IMR-90 (cell line): Measurements from ENCODE around the gene CTBP2. TPM values are rescaled to one million over a fixed set of nuclear protein-coding genes. Genes with fewer than 3 reads are reported as not detected.

Experiments used
- ATAC-seq: fragments of 200-7000 bp; cut with Tn5 transposase; 2 replicates; pipeline ENCODE4 v1.9.1; 2020; ENCODE audit warnings: low read depth, mild to moderate bottlenecking, moderate library complexity
- BruUV-seq: library from RNA; stranded (reverse); fragments of 400-500 nt; replicated peaks from 2 replicates; lab custom pipeline; 2021; lab: Mats Ljungman, UMichigan
- CTCF ChIA-PET: fragments of 300-600 bp; formaldehyde crosslinking; extraction: SDS; loops from one replicate; lab custom pipeline; 2021; ENCODE audit warnings: antibody characterized with exemption; lab: Yijun Ruan, JAX
- POLR2A ChIA-PET: fragments of 300-600 bp; sonication (Branson Sonifier 250); formaldehyde crosslinking; loops from one replicate; lab custom pipeline; 2022; ENCODE audit warnings: antibody characterized with exemption; ENCODE audit not compliant: unreplicated experiment; lab: Charles Lee
- DNase-seq: peaks from one replicate; pipeline ENCODE4 v3.0.0; 2013
- H2AFZ ChIP-seq: replicated peaks from 2 replicates; pipeline ENCODE3; 2013; ENCODE audit warnings: low read length, mild to moderate bottlenecking; ENCODE audit not compliant: poor library complexity
- H2AK5ac ChIP-seq: 2 replicates; pipeline ENCODE4 v1.6.1; 2013; ENCODE audit warnings: low read depth, low read length, inconsistent platforms
- H2AK9ac ChIP-seq: replicated peaks from 2 replicates; pipeline ENCODE3; 2013; ENCODE audit warnings: mild to moderate bottlenecking, low read depth, low read length, moderate library complexity; ENCODE audit not compliant: poor library complexity
- H2BK120ac ChIP-seq: 2 replicates; pipeline ENCODE4 v1.6.1; 2013; ENCODE audit warnings: low read depth, low read length, inconsistent platforms
- H2BK15ac ChIP-seq: 3 replicates; pipeline ENCODE4 v1.6.1; 2013; ENCODE audit warnings: low read depth, low read length, inconsistent platforms
- H2BK20ac ChIP-seq: 2 replicates; pipeline ENCODE4 v1.6.1; 2013; ENCODE audit warnings: low read depth, mild to moderate bottlenecking, inconsistent platforms, low read length, moderate library complexity
- H2BK5ac ChIP-seq: 2 replicates; pipeline ENCODE4 v1.6.1; 2013; ENCODE audit warnings: mild to moderate bottlenecking, low read depth, low read length, inconsistent platforms; ENCODE audit not compliant: poor library complexity, severe bottlenecking
- H3K14ac ChIP-seq: replicated peaks from 2 replicates; pipeline ENCODE4 v1.6.1; 2013; ENCODE audit warnings: low read depth, low read length, inconsistent platforms
- H3K18ac ChIP-seq: 2 replicates; pipeline ENCODE4 v1.6.1; 2013; ENCODE audit warnings: low read depth, low read length, control low read depth
- H3K23ac ChIP-seq: 2 replicates; pipeline ENCODE4 v1.6.1; 2013; ENCODE audit warnings: low read depth, low read length, inconsistent platforms
- H3K27ac ChIP-seq: 2 replicates; pipeline ENCODE4 v1.5.1; 2013; ENCODE audit warnings: mild to moderate bottlenecking, control low read depth, low read length; ENCODE audit not compliant: insufficient read depth
- H3K27me3 ChIP-seq: 2 replicates; pipeline ENCODE4 v1.6.1; 2013; ENCODE audit warnings: low read length; ENCODE audit not compliant: control insufficient read depth, insufficient read depth
- H3K36me3 ChIP-seq: 2 replicates; pipeline ENCODE4 v1.6.1; 2013; ENCODE audit warnings: low read length, mixed read lengths; ENCODE audit not compliant: control insufficient read depth, insufficient read depth
- H3K4ac ChIP-seq: 2 replicates; pipeline ENCODE4 v1.6.1; 2013; ENCODE audit warnings: low read depth, low read length, inconsistent platforms
- H3K4me1 ChIP-seq: 2 replicates; pipeline ENCODE4 v1.6.1; 2013; ENCODE audit warnings: low read length, mixed read lengths; ENCODE audit not compliant: control insufficient read depth, insufficient read depth
- H3K4me2 ChIP-seq: 2 replicates; pipeline ENCODE4 v1.6.1; 2013; ENCODE audit warnings: low read depth, mild to moderate bottlenecking, control low read depth, low read length, moderate library complexity
- H3K4me3 ChIP-seq: 2 replicates; pipeline ENCODE4 v1.5.1; 2013; ENCODE audit warnings: low read depth, mild to moderate bottlenecking, control low read depth, low read length, moderate library complexity; ENCODE audit not compliant: insufficient read depth
- H3K56ac ChIP-seq: 2 replicates; pipeline ENCODE4 v1.6.1; 2013; ENCODE audit warnings: low read length, inconsistent platforms; ENCODE audit not compliant: insufficient read depth; ENCODE audit errors: extremely low read depth
- H3K79me1 ChIP-seq, 2 experiments: 2 replicates each; pipeline ENCODE4 v1.6.1; 2013; ENCODE audit warnings: low read length in 2 of 2, inconsistent platforms in 1 of 2, low read depth in 1 of 2
- H3K9ac ChIP-seq: 2 replicates; pipeline ENCODE4 v1.6.1; 2013; ENCODE audit warnings: low read depth, low read length, control low read depth
- H3K9me1 ChIP-seq: 2 replicates; pipeline ENCODE4 v1.6.1; 2013; ENCODE audit warnings: low read length, inconsistent platforms; ENCODE audit not compliant: insufficient read depth
- H3K9me3 ChIP-seq: 2 replicates; pipeline ENCODE4 v1.6.1; 2013; ENCODE audit warnings: low read length; ENCODE audit not compliant: control insufficient read depth, insufficient read depth
- H4K20me1 ChIP-seq: 2 replicates; pipeline ENCODE4 v1.6.1; 2013; ENCODE audit warnings: low read length, inconsistent platforms; ENCODE audit not compliant: insufficient read depth
- H4K5ac ChIP-seq: 2 replicates; pipeline ENCODE4 v1.6.1; 2013; ENCODE audit warnings: mild to moderate bottlenecking, low read depth, low read length, control low read depth
- H4K8ac ChIP-seq, 2 experiments: 2 replicates each; pipeline ENCODE4 v1.6.1; 2013; ENCODE audit warnings: low read depth in 2 of 2, low read length in 2 of 2, control low read depth in 1 of 2, inconsistent platforms in 1 of 2
- H4K91ac ChIP-seq: 2 replicates; pipeline ENCODE4 v1.6.1; 2013; ENCODE audit warnings: low read depth, low read length, inconsistent platforms; ENCODE audit not compliant: insufficient read depth
- BHLHE40 ChIP-seq: fragments of 150-350 bp; IDR thresholded peaks from 2 replicates; pipeline ENCODE4 v1.6.1; 2016; ENCODE audit warnings: mild to moderate bottlenecking, low read depth, low read length
- CEBPB ChIP-seq: IDR thresholded peaks from 2 replicates; pipeline ENCODE4 v1.6.1; 2012; ENCODE audit warnings: low read depth, low read length, improper control_type of control experiment
- CHD1 ChIP-seq: IDR thresholded peaks from 2 replicates; pipeline ENCODE4 v1.6.1; 2012; ENCODE audit warnings: low read depth, low read length, improper control_type of control experiment
- CTCF ChIP-seq: conservative IDR thresholded peaks from 2 replicates; pipeline ENCODE4 v1.5.1; 2012; ENCODE audit warnings: mild to moderate bottlenecking, low read depth, low read length, improper control_type of control experiment
- FOS ChIP-seq: fragments of 150-350 bp; IDR thresholded peaks from 2 replicates; pipeline ENCODE4 v1.6.1; 2016; ENCODE audit warnings: low read depth, low read length
- MAZ ChIP-seq: IDR thresholded peaks from 2 replicates; pipeline ENCODE4 v1.6.1; 2012; ENCODE audit warnings: low read depth, mild to moderate bottlenecking, low read length, improper control_type of control experiment, moderate library complexity, borderline replicate concordance
- MXI1 ChIP-seq: IDR thresholded peaks from 2 replicates; pipeline ENCODE4 v1.6.1; 2012; ENCODE audit warnings: low read depth, mild to moderate bottlenecking, low read length, moderate library complexity, borderline replicate concordance
- POLR2A ChIP-seq: IDR thresholded peaks from 2 replicates; pipeline ENCODE4 v1.6.1; 2012; ENCODE audit warnings: mild to moderate bottlenecking, low read depth, low read length
- RAD21 ChIP-seq: IDR thresholded peaks from 2 replicates; pipeline ENCODE4 v1.6.1; 2012; ENCODE audit warnings: low read length, improper control_type of control experiment
- RFX5 ChIP-seq: IDR thresholded peaks from 2 replicates; pipeline ENCODE4 v1.8.0; 2012; ENCODE audit warnings: low read depth, mild to moderate bottlenecking, low read length, moderate library complexity
- SMC3 ChIP-seq: fragments of 150-350 bp; IDR thresholded peaks from 2 replicates; pipeline ENCODE4 v1.6.1; 2016; ENCODE audit warnings: low read depth, mild to moderate bottlenecking, antibody characterized with exemption, low read length, moderate library complexity
- USF2 ChIP-seq: fragments of 150-350 bp; IDR thresholded peaks from 2 replicates; pipeline ENCODE4 v1.6.1; 2017; ENCODE audit warnings: mild to moderate bottlenecking, antibody characterized with exemption, low read length, low read depth
- whole genome bisulfite sequencing, 2 experiments: methylation state at CpG; one replicate each; pipeline versions ENCODE4 v1.1.5 to v1.1.7; 2013; ENCODE audit warnings: missing lambda C conversion rate in 2 of 2; ENCODE audit not compliant: insufficient read length in 1 of 2; ENCODE audit errors: extremely low coverage in 2 of 2; 5-methylcytosine and 5-hydroxymethylcytosine counted together
- dilution Hi-C: fragments of 300-500 bp; cut with HindIII; formaldehyde crosslinking; loops from one replicate; pipeline ENCODE4 v1.14.3; 2018; ENCODE audit warnings: low sequenced_read_pairs; ENCODE audit not compliant: unreplicated experiment
- in situ Hi-C: fragments of 300-500 bp; cut with MboI; formaldehyde crosslinking; loops from 3 replicates; pipeline ENCODE4 v1.14.3; 2019; ENCODE audit warnings: low sequenced_read_pairs, inconsistent platforms, mixed read lengths
- intact Hi-C: fragments of 100-400 bp; cut with micrococcal nuclease; formaldehyde crosslinking; loops from 2 replicates; pipeline ENCODE4 v1.10.0; 2022
- polyA plus RNA-seq, 3 experiments: library from polyadenylated mRNA; depleted of rRNA; stranded (reverse); fragments of >200 nt; gene quantifications; 2 replicates each; pipeline ENCODE4 v1.2.3, GENCODE V29; 2012; ENCODE audit warnings: low replicate concordance in 1 of 3
- total RNA-seq: library from RNA; depleted of rRNA; stranded (reverse); fragments of >200 nt; gene quantifications from 2 replicates; pipeline ENCODE4 v1.2.3, GENCODE V29; 2012

The CTBP2 gene
- total and polyA plus RNA-seq, 2 of the 4 experiments (the other 2 are of a cell fraction), result 81.0 to 86.6 TPM

- no peak overlapping the region for H3K4me2 ChIP-seq
- dilution Hi-C loops, result no loop called here
- no peak overlapping the region for H3K4me3 ChIP-seq
- no peak overlapping the region for H4K91ac ChIP-seq
- ChIA-PET CTCF (no interaction called here), POLR2A (no interaction called here)
- H4K5ac ChIP-seq, result no peak overlapping the region
- DNase-seq, result no peak
- H3K9me3 ChIP-seq, result no peaks in the 10 kb centered on the region
- peaks cover 34% of the 10 kb centered on the region for H4K20me1 ChIP-seq
- H2BK15ac ChIP-seq, result no peak overlapping the region
- H3K14ac ChIP-seq, result no peak overlapping the region
- H3K9ac ChIP-seq, result no peak overlapping the region
- 89% methylated on average over 7 of the region's 31 CpGs; no CpG with 5 or more reads in 1 of the 2 experiments for WGBS, 2 experiments
- H3K4me1 ChIP-seq, result peaks cover 10% of the 10 kb centered on the region
- H3K18ac ChIP-seq, result no peak overlapping the region
- H2AFZ ChIP-seq, result no peak overlapping the region
- no peak overlapping the region for H3K27ac ChIP-seq
- no peak overlapping the region for H4K8ac ChIP-seq
- BruUV-seq, result no TSS peak
- in situ Hi-C loops, result loop anchor here (25.0 kb wide), 1 partner anchor 458 kb away; no protein-coding TSS in a partner anchor
- H2BK20ac ChIP-seq, result no peak overlapping the region
- peaks cover 79% of the 10 kb centered on the region for H3K36me3 ChIP-seq
- no peak overlapping the region for H3K4ac ChIP-seq
- intact Hi-C loops, result loop anchor here (5.0 to 10.0 kb wide), 3 partner anchors 162 to 720 kb away; partner anchors contain the start of gene EDRF1
- no peak overlapping the region for H2BK120ac ChIP-seq
- H3K23ac ChIP-seq, result no peak overlapping the region
- TF ChIP-seq POLR2A (no peak), MAZ (no peak), CTCF (no peak), FOS (no peak), CHD1 (no peak), USF2 (no peak), SMC3 (no peak), RFX5 (no peak), MXI1 (no peak), RAD21 (no peak), BHLHE40 (no peak), CEBPB (no peak)
- H3K9me1 ChIP-seq, result peaks cover 8% of the 10 kb centered on the region; the same call in 1 of the 2 replicates
- H2AK9ac ChIP-seq, result no peak overlapping the region
- no peak overlapping the region for H3K56ac ChIP-seq
- peaks cover 13 to 58% of the 10 kb centered on the region in 2 experiments; a peak in 3 of 4 replicates for H3K79me1 ChIP-seq
- no peaks in the 10 kb centered on the region for H3K27me3 ChIP-seq
- H2BK5ac ChIP-seq, result no peak overlapping the region
- H2AK5ac ChIP-seq, result no peak overlapping the region
- no peak for ATAC-seq
These were observed 165.5 kb downstream of the CTBP2 start for GRCh38 chr10:124994573-124995473.
